H1 (cell line): ENCODE data around the gene SRXN1. TPM values are rescaled to one million over a fixed set of nuclear protein-coding genes. Genes with fewer than 3 reads are reported as not detected.

Experiments
- CEBPB ChIP-seq: IDR thresholded peaks from 2 replicates; pipeline ENCODE4 v1.6.1; 2012; ENCODE audit warnings: low read depth, low read length
- E2F6 ChIP-seq: IDR thresholded peaks from 2 replicates; pipeline ENCODE4 v1.6.1; 2012; ENCODE audit warnings: inconsistent platforms
- JUND ChIP-seq: IDR thresholded peaks from 2 replicates; pipeline ENCODE4 v1.6.1; 2011; ENCODE audit warnings: mild to moderate bottlenecking, improper control_type of control experiment, low read length
- POU5F1 ChIP-seq: IDR thresholded peaks from 2 replicates; pipeline ENCODE4 v1.6.1; 2011; ENCODE audit warnings: low read depth, mild to moderate bottlenecking, low read length, moderate library complexity
- RAD21 ChIP-seq, 2 experiments: IDR thresholded peaks in 1 of 2; conservative IDR thresholded peaks in 1 of 2; 2 replicates each; pipeline ENCODE4 v1.6.1; 2011; ENCODE audit warnings: low read depth in 2 of 2, low read length in 2 of 2, improper control_type of control experiment in 1 of 2, inconsistent platforms in 1 of 2, mild to moderate bottlenecking in 1 of 2, moderate library complexity in 1 of 2
- SRF ChIP-seq: IDR thresholded peaks from 2 replicates; pipeline ENCODE4 v1.6.1; 2011; ENCODE audit warnings: mild to moderate bottlenecking, low read depth, low read length, moderate library complexity
- SUZ12 ChIP-seq: fragments of 200-600 bp; sonication (generic); IDR thresholded peaks from 2 replicates; pipeline ENCODE4 v1.6.1; 2012; ENCODE audit warnings: mild to moderate bottlenecking, inconsistent platforms, low read length, moderate library complexity, mixed read lengths
- TAF7 ChIP-seq: optimal IDR thresholded peaks from 2 replicates; pipeline ENCODE3; 2011; ENCODE audit warnings: low read depth, mild to moderate bottlenecking, inconsistent platforms, low read length, moderate library complexity, borderline replicate concordance
- TBP ChIP-seq: IDR thresholded peaks from 2 replicates; pipeline ENCODE4 v1.6.1; 2011; ENCODE audit warnings: low read depth, low read length, improper control_type of control experiment
- YY1 ChIP-seq: IDR thresholded peaks from 2 replicates; pipeline ENCODE4 v1.6.1; 2011; ENCODE audit warnings: low read depth, mild to moderate bottlenecking, low read length
- polyA plus RNA-seq, 7 experiments: library from polyadenylated mRNA; depleted of rRNA in 3 of 7; stranded (reverse) in 5 of 7; unstranded in 2 of 7; fragments of >200 nt in 5 of 7; fragments of 200-250 nt in 2 of 7; gene quantifications; 1 replicate in 5 of 7; 2 replicates in 1 of 7; 4 replicates in 1 of 7; pipeline versions ENCODE4 v1.2.1 to v1.2.3, GENCODE V29; 2011 to 2013; ENCODE audit warnings: missing spikeins in 2 of 7, mixed read lengths in 2 of 7
- total RNA-seq: library from RNA; stranded (reverse); fragmentation: NEBNext Ultra II Directional; extraction: Animal tissue kit (Norgen Biotek cat#: 25700); gene quantifications from 2 replicates; pipeline ENCODE4 v1.2.1, GENCODE V29; 2021
- TF ChIP-seq, protein P1 (sequence below): fragments of 300-600 bp; sonication (generic); IDR thresholded peaks from 2 replicates; pipeline ENCODE4 v1.7.1; 2012; ENCODE audit warnings: low read length, moderate library complexity, mild to moderate bottlenecking, inconsistent platforms; ENCODE audit not compliant: insufficient replicate concordance

SRXN1 gene
- total and polyA plus RNA-seq, 2 of the 8 experiments (the other 6 are each of a cell fraction or from before 2014, with no cell fraction given): 12.2 to 15.8 TPM

DNA sequence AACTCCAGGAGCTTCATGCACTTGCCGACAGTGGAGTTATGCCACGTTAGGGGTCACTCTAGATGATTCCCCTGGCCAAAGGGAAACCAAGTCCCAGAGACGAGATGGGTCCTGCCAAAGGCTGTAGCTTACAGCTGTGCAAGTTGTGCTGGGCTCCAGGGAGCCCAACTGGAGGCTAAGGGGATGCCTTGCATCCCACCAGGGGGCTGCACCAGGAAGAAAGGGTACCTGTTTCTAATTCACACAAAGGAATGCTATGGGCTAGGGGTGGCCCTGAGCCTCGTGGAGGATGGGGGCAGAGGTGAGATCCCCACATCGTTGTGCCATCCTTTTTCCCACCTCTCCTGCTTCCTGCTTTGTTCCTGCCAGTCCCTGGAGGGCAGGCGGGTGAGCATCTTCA lies 46.3 kb upstream of the SRXN1 start (continued):
- TF ChIP-seq, protein P1, sequence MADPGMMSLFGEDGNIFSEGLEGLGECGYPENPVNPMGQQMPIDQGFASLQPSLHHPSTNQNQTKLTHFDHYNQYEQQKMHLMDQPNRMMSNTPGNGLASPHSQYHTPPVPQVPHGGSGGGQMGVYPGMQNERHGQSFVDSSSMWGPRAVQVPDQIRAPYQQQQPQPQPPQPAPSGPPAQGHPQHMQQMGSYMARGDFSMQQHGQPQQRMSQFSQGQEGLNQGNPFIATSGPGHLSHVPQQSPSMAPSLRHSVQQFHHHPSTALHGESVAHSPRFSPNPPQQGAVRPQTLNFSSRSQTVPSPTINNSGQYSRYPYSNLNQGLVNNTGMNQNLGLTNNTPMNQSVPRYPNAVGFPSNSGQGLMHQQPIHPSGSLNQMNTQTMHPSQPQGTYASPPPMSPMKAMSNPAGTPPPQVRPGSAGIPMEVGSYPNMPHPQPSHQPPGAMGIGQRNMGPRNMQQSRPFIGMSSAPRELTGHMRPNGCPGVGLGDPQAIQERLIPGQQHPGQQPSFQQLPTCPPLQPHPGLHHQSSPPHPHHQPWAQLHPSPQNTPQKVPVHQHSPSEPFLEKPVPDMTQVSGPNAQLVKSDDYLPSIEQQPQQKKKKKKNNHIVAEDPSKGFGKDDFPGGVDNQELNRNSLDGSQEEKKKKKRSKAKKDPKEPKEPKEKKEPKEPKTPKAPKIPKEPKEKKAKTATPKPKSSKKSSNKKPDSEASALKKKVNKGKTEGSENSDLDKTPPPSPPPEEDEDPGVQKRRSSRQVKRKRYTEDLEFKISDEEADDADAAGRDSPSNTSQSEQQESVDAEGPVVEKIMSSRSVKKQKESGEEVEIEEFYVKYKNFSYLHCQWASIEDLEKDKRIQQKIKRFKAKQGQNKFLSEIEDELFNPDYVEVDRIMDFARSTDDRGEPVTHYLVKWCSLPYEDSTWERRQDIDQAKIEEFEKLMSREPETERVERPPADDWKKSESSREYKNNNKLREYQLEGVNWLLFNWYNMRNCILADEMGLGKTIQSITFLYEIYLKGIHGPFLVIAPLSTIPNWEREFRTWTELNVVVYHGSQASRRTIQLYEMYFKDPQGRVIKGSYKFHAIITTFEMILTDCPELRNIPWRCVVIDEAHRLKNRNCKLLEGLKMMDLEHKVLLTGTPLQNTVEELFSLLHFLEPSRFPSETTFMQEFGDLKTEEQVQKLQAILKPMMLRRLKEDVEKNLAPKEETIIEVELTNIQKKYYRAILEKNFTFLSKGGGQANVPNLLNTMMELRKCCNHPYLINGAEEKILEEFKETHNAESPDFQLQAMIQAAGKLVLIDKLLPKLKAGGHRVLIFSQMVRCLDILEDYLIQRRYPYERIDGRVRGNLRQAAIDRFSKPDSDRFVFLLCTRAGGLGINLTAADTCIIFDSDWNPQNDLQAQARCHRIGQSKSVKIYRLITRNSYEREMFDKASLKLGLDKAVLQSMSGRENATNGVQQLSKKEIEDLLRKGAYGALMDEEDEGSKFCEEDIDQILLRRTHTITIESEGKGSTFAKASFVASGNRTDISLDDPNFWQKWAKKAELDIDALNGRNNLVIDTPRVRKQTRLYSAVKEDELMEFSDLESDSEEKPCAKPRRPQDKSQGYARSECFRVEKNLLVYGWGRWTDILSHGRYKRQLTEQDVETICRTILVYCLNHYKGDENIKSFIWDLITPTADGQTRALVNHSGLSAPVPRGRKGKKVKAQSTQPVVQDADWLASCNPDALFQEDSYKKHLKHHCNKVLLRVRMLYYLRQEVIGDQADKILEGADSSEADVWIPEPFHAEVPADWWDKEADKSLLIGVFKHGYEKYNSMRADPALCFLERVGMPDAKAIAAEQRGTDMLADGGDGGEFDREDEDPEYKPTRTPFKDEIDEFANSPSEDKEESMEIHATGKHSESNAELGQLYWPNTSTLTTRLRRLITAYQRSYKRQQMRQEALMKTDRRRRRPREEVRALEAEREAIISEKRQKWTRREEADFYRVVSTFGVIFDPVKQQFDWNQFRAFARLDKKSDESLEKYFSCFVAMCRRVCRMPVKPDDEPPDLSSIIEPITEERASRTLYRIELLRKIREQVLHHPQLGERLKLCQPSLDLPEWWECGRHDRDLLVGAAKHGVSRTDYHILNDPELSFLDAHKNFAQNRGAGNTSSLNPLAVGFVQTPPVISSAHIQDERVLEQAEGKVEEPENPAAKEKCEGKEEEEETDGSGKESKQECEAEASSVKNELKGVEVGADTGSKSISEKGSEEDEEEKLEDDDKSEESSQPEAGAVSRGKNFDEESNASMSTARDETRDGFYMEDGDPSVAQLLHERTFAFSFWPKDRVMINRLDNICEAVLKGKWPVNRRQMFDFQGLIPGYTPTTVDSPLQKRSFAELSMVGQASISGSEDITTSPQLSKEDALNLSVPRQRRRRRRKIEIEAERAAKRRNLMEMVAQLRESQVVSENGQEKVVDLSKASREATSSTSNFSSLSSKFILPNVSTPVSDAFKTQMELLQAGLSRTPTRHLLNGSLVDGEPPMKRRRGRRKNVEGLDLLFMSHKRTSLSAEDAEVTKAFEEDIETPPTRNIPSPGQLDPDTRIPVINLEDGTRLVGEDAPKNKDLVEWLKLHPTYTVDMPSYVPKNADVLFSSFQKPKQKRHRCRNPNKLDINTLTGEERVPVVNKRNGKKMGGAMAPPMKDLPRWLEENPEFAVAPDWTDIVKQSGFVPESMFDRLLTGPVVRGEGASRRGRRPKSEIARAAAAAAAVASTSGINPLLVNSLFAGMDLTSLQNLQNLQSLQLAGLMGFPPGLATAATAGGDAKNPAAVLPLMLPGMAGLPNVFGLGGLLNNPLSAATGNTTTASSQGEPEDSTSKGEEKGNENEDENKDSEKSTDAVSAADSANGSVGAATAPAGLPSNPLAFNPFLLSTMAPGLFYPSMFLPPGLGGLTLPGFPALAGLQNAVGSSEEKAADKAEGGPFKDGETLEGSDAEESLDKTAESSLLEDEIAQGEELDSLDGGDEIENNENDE: no peak
- TF ChIP-seq RAD21 (IDR thresholded peaks at IDR 0.05 in 1 of 2, conservative IDR thresholded peaks at IDR 0.05 in 1 of 2; ENCODE audit: low read depth in 2 of 2, low read length in 2 of 2): no peak
- no peak for TF ChIP-seq SRF
- no peak for TF ChIP-seq TAF7
- TF ChIP-seq E2F6: no peak
- no peak for TF ChIP-seq CEBPB
- TF ChIP-seq TBP: no peak
- TF ChIP-seq POU5F1: no peak
- no peak for TF ChIP-seq YY1
- no peak for TF ChIP-seq SUZ12
- TF ChIP-seq JUND: no peak
